SK-N-SH (cell line): ENCODE data around the gene CCND2.
A peak's percentile ranks its signal among the peaks of the same experiment; 100 is the strongest.

Source experiments
- EP300 ChIP-seq, 2 experiments: IDR thresholded peaks; 2 replicates each; pipeline versions ENCODE4 v1.4.0 to v1.6.1; 2012; ENCODE audit warnings: borderline replicate concordance in 1 of 2, low read depth in 1 of 2, low read length in 1 of 2
- JUND ChIP-seq: IDR thresholded peaks from 2 replicates; pipeline ENCODE4 v1.4.0; 2012
- NRF1 ChIP-seq: IDR thresholded peaks from 2 replicates; pipeline ENCODE4 v1.6.1; 2012; ENCODE audit warnings: low read depth, mild to moderate bottlenecking, low read length
- POLR2AphosphoS5 ChIP-seq: IDR thresholded peaks from 2 replicates; pipeline ENCODE4 v1.6.1; 2012; ENCODE audit warnings: low read depth, low read length
- RAD21 ChIP-seq: IDR thresholded peaks from 2 replicates; pipeline ENCODE4 v1.6.1; 2012; ENCODE audit warnings: mild to moderate bottlenecking, low read length
- YY1 ChIP-seq: IDR thresholded peaks from 2 replicates; pipeline ENCODE4 v1.4.0; 2012; ENCODE audit warnings: low read depth, mild to moderate bottlenecking
- TF ChIP-seq, protein P1 (sequence below): fragments of 200-600 bp; sonication (generic); IDR thresholded peaks from 2 replicates; pipeline ENCODE4 v1.6.1; 2017; ENCODE audit warnings: antibody characterized with exemption, mild to moderate bottlenecking, moderate library complexity
- TF ChIP-seq, protein P2 (sequence below): IDR thresholded peaks from 2 replicates; pipeline ENCODE4 v1.4.0; 2012; ENCODE audit warnings: low read depth
- TF ChIP-seq, protein P3 (sequence below): IDR thresholded peaks from 2 replicates; pipeline ENCODE4 v1.4.0; 2012; ENCODE audit warnings: low read depth, borderline replicate concordance

DNA sequence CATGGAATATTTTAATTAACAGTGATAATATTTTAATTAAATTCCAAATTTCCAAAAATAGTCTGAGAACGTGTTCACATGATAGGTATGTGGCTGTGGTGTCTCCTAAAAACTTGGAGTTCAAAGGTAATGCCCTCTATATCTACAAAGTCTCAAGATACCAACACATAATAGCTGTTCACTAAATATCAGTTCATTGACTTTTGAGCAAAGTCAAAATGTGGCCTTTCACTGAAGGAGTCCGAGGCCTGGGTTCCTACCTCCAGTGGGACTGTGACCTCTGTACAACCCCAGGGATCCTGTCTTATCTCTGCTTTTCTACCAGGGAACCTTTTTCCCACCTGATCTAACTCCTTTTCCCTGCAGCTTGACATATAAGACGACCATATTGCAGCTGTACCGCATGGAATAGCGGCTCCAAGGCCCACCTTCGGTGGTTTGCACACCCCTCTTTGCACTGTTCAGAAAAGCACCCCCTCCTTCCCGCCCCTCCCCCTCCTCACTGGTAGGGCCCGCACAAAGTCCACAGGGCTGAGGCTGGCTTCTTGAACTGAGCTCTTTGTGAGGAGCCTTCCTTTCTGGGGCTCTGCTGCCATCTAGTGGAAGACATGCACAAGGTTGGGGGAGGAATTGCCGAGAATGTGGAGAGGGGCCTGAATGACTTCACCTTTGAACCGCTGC lies 3.1 kb downstream of the CCND2 start:
- TF ChIP-seq JUND (no peak), YY1 (no peak), NRF1 (no peak), EP300 (IDR thresholded peaks at IDR 0.05; ENCODE audit: borderline replicate concordance in 1 of 2, low read depth in 1 of 2, low read length in 1 of 2) (no peak), POLR2AphosphoS5 (no peak), RAD21 (peak; percentile 89)
- TF ChIP-seq, protein P1, sequence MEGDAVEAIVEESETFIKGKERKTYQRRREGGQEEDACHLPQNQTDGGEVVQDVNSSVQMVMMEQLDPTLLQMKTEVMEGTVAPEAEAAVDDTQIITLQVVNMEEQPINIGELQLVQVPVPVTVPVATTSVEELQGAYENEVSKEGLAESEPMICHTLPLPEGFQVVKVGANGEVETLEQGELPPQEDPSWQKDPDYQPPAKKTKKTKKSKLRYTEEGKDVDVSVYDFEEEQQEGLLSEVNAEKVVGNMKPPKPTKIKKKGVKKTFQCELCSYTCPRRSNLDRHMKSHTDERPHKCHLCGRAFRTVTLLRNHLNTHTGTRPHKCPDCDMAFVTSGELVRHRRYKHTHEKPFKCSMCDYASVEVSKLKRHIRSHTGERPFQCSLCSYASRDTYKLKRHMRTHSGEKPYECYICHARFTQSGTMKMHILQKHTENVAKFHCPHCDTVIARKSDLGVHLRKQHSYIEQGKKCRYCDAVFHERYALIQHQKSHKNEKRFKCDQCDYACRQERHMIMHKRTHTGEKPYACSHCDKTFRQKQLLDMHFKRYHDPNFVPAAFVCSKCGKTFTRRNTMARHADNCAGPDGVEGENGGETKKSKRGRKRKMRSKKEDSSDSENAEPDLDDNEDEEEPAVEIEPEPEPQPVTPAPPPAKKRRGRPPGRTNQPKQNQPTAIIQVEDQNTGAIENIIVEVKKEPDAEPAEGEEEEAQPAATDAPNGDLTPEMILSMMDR: peak; percentile 91
- TF ChIP-seq, protein P2, sequence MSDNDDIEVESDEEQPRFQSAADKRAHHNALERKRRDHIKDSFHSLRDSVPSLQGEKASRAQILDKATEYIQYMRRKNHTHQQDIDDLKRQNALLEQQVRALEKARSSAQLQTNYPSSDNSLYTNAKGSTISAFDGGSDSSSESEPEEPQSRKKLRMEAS: no peak
- TF ChIP-seq, protein P3, sequence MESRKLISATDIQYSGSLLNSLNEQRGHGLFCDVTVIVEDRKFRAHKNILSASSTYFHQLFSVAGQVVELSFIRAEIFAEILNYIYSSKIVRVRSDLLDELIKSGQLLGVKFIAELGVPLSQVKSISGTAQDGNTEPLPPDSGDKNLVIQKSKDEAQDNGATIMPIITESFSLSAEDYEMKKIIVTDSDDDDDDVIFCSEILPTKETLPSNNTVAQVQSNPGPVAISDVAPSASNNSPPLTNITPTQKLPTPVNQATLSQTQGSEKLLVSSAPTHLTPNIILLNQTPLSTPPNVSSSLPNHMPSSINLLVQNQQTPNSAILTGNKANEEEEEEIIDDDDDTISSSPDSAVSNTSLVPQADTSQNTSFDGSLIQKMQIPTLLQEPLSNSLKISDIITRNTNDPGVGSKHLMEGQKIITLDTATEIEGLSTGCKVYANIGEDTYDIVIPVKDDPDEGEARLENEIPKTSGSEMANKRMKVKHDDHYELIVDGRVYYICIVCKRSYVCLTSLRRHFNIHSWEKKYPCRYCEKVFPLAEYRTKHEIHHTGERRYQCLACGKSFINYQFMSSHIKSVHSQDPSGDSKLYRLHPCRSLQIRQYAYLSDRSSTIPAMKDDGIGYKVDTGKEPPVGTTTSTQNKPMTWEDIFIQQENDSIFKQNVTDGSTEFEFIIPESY: no peak
